Endothelial cell of umbilical vein (primary cell): Measurements from ENCODE around the gene PNMA1. TPM values are rescaled to one million over a fixed set of nuclear protein-coding genes. Genes with fewer than 3 reads are reported as not detected.

Experiments used
- BruUV-seq: library from RNA; stranded (reverse); fragments of 400-500 nt; replicated peaks from 2 replicates; lab custom pipeline; 2021; lab: Mats Ljungman, UMichigan
- CTCF ChIA-PET: fragments of 300-600, 350-600 bp; sonication (Branson Sonifier 250); formaldehyde crosslinking; loops from one replicate; lab custom pipeline; 2021; ENCODE audit warnings: antibody characterized with exemption, inconsistent platforms; lab: Charles Lee
- POLR2A ChIA-PET: fragments of 300-600, 350-600 bp; sonication (Branson Sonifier 250); formaldehyde crosslinking; loops from one replicate; lab custom pipeline; 2021; ENCODE audit warnings: antibody characterized with exemption, inconsistent platforms; lab: Charles Lee
- DNase-seq: peaks from one replicate; pipeline ENCODE4 v3.0.0-alpha.2; 2011; ENCODE audit warnings: low read depth, low spot score
- FAIRE-seq: peaks from 2 replicates; lab custom pipeline; 2011; peaks lifted over from hg19 to GRCh38; lab: Jason Lieb, UNC
- H2AFZ ChIP-seq: 2 replicates; pipeline ENCODE4 v1.6.0; 2012; ENCODE audit warnings: low read depth, low read length, control low read depth, inconsistent platforms
- H3K27ac ChIP-seq: 2 replicates; pipeline ENCODE4 v1.5.1; 2011; ENCODE audit warnings: low read depth, mild to moderate bottlenecking, control low read depth, low read length, moderate library complexity; ENCODE audit not compliant: insufficient read depth
- H3K27me3 ChIP-seq, 2 experiments: 2 replicates each; pipeline versions ENCODE4 v1.6.0 to v1.6.1; 2011; ENCODE audit warnings: low read length in 2 of 2, mixed read lengths in 1 of 2; ENCODE audit not compliant: control insufficient read depth in 2 of 2, insufficient read depth in 2 of 2
- H3K36me3 ChIP-seq, 2 experiments: 2 replicates in 1 of 2; 3 replicates in 1 of 2; pipeline ENCODE4 v1.5.1; 2011; ENCODE audit warnings: low read length in 2 of 2, mild to moderate bottlenecking in 1 of 2, moderate library complexity in 1 of 2; ENCODE audit not compliant: control insufficient read depth in 2 of 2, insufficient read depth in 2 of 2; ENCODE audit errors: extremely low read depth in 1 of 2
- H3K4me1 ChIP-seq: 3 replicates; pipeline ENCODE4 v1.5.1; 2011; ENCODE audit warnings: mild to moderate bottlenecking, low read length; ENCODE audit not compliant: control insufficient read depth, insufficient read depth; ENCODE audit errors: extremely low read depth
- H3K4me2 ChIP-seq: 2 replicates; pipeline ENCODE4 v1.6.1; 2011; ENCODE audit warnings: low read length, control low read depth, mixed read lengths; ENCODE audit not compliant: insufficient read depth
- H3K4me3 ChIP-seq, 3 experiments: fragments of 200-600 bp in 1 of 3; sonication (generic), shearing (Covaris generic) in 1 of 3; replicated peaks in 1 of 3; 2 replicates each; pipeline ENCODE4 v1.5.1; 2011 to 2016; ENCODE audit warnings: control low read depth in 3 of 3, low read length in 3 of 3, mild to moderate bottlenecking in 2 of 3, inconsistent platforms in 1 of 3, low read depth in 1 of 3, moderate library complexity in 1 of 3; ENCODE audit not compliant: insufficient read depth in 1 of 3
- H3K79me2 ChIP-seq: 2 replicates; pipeline ENCODE4 v1.6.0; 2012; ENCODE audit warnings: low read length, inconsistent platforms; ENCODE audit not compliant: control insufficient read depth, insufficient read depth
- H3K9ac ChIP-seq: replicated peaks from 2 replicates; pipeline ENCODE3; 2011; ENCODE audit warnings: low read length, control low read depth; ENCODE audit not compliant: insufficient read depth; ENCODE audit errors: extremely low read depth
- H3K9me1 ChIP-seq: replicated peaks from 3 replicates; pipeline ENCODE4 v1.6.0; 2011; ENCODE audit warnings: mild to moderate bottlenecking, low read length; ENCODE audit not compliant: control insufficient read depth, insufficient read depth; ENCODE audit errors: extremely low read depth
- H3K9me3 ChIP-seq: replicated peaks from 2 replicates; pipeline ENCODE4 v1.5.1; 2012; ENCODE audit warnings: low read length, inconsistent platforms; ENCODE audit not compliant: control insufficient read depth, insufficient read depth
- H4K20me1 ChIP-seq: replicated peaks from 2 replicates; pipeline ENCODE3; 2011; ENCODE audit warnings: mild to moderate bottlenecking, low read length; ENCODE audit not compliant: control insufficient read depth, insufficient read depth; ENCODE audit errors: extremely low read depth
- EZH2 ChIP-seq: IDR thresholded peaks from 2 replicates; pipeline ENCODE4 v1.6.1; 2012; ENCODE audit warnings: borderline replicate concordance, low read depth, mild to moderate bottlenecking, moderate library complexity, low read length, inconsistent platforms; ENCODE audit not compliant: severe bottlenecking
- FOS ChIP-seq: IDR thresholded peaks from 2 replicates; pipeline ENCODE4 v1.6.1; 2011; ENCODE audit warnings: mild to moderate bottlenecking, low read length, moderate library complexity, borderline replicate concordance; ENCODE audit not compliant: insufficient read depth
- GATA2 ChIP-seq: IDR thresholded peaks from 2 replicates; pipeline ENCODE4 v1.7.0; 2011; ENCODE audit warnings: low read depth, mild to moderate bottlenecking, moderate library complexity, mixed read lengths, low read length; ENCODE audit not compliant: insufficient read length, insufficient read depth
- JUN ChIP-seq: IDR thresholded peaks from 2 replicates; pipeline ENCODE4 v1.6.1; 2011; ENCODE audit warnings: borderline replicate concordance, low read depth; ENCODE audit not compliant: insufficient read length, insufficient read depth
- MYC ChIP-seq: IDR thresholded peaks from one replicate; pipeline ENCODE4 v1.6.1; 2011; ENCODE audit warnings: mild to moderate bottlenecking, low read depth, low read length
- POLR2A ChIP-seq: IDR thresholded peaks from 2 replicates; pipeline ENCODE4 v1.6.1; 2012; ENCODE audit warnings: low read depth, mild to moderate bottlenecking, control low read depth, low read length
- POLR2AphosphoS5 ChIP-seq: IDR thresholded peaks from 2 replicates; pipeline ENCODE4 v1.6.1; 2012; ENCODE audit warnings: low read depth, mild to moderate bottlenecking, control low read depth, low read length, moderate library complexity; ENCODE audit not compliant: insufficient read depth
- dilution Hi-C: fragments of 300-500 bp; cut with MboI; formaldehyde crosslinking; loops from one replicate; pipeline ENCODE4 v1.15.0; 2019; ENCODE audit warnings: low sequenced_read_pairs; ENCODE audit not compliant: extremely low pct_ligation_motif_present
- intact Hi-C: fragments of 100-400 bp; cut with micrococcal nuclease; formaldehyde crosslinking; loops from one replicate; pipeline ENCODE4 v1.10.0; 2022
- polyA plus RNA-seq, 4 experiments: library from polyadenylated mRNA; depleted of rRNA in 3 of 4; stranded (reverse) in 3 of 4; unstranded in 1 of 4; fragments of >200 nt; gene quantifications; 2 replicates each; pipeline versions ENCODE4 v1.2.1 to v1.2.3, GENCODE V29; 2011 to 2012; ENCODE audit warnings: missing spikeins in 1 of 4
- total RNA-seq: library from RNA; stranded (reverse); gene quantifications from 2 replicates; pipeline ENCODE4 v1.2.3, GENCODE V29; 2021
- TF ChIP-seq, protein P1 (sequence below), 2 donors: IDR thresholded peaks; 1 replicate in 1 of 2; 2 replicates in 1 of 2; pipeline ENCODE4 v1.5.1; 2011; ENCODE audit warnings: low read length in 2 of 2, mild to moderate bottlenecking in 2 of 2, moderate library complexity in 2 of 2, control low read depth in 1 of 2, inconsistent platforms in 1 of 2, low read depth in 1 of 2; ENCODE audit not compliant: insufficient read depth in 1 of 2; ENCODE audit errors: extremely low read depth in 1 of 2
- TF ChIP-seq, protein P2 (sequence below): IDR thresholded peaks from 2 replicates; pipeline ENCODE4 v1.6.1; 2011; ENCODE audit not compliant: insufficient read depth, insufficient read length

Gene PNMA1
- total and polyA plus RNA-seq, 2 donors (not counting 3 experiments of a cell fraction or from before 2014, with no cell fraction given): 29.8 to 82.6 TPM

DNA sequence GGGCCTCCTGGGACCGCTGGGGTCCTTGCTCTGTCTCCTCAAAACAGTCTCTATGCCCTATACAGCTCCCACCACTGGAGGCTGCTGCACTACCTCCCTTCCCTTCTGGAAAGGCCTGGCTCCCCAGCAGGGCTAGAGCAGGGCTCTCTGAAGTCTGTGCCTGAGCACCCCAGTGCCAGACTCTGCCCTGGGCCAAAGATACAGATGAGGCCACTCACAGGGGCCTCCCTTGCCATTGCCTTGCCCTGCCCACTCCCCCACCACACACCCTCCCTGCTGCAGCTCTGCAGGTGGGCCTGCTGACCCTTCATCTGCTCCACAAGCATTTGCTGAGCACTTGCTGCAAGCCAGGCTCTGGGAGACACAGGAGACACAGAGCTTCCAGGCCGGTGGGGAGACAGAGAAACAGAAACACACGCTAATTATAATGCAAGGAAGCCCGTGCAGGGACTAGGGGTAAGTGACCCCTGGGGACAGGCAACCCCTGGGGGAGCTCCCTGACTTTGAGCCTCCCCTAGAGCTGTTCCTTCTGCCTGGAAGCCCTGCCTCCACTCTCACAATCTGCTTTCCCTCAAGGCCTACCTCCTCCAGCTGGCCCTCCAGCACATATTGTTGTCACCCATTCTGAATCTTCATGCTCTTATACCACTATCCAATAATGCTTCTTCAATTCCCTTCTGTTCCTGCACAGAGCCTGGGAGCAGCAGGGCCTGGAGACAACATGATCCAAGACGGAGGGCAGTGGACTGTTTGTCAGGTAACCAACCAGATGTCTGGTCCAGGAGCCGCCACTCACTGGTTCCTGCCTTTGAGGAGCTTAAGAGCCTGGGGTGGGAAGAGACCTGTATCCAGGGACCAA, 32.6 kb upstream of the PNMA1 start:
- CTCF ChIA-PET: interaction anchor here (0.7 to 8.9 kb wide), 3 partner anchors 12 to 81 kb away, joined by 3 to 91 read pairs (median 91); a partner anchor contains a TSS
- no peak for DNase-seq
- H3K9me3 ChIP-seq: no peaks in the 10 kb centered on the region
- no peak overlapping the region for H3K9ac ChIP-seq
- intact Hi-C loops (no loop called here), dilution Hi-C loops (no loop called here)
- H3K4me3 ChIP-seq: no peak overlapping the region
- no TSS peak for BruUV-seq
- no peak for FAIRE-seq
- peaks cover 78% of the 10 kb centered on the region for H3K4me1 ChIP-seq
- H3K4me2 ChIP-seq: no peak overlapping the region
- POLR2A ChIA-PET: interaction anchor here (0.5 to 0.6 kb wide), 3 partner anchors 13 to 84 kb away, joined by 3 to 6 read pairs (median 5); a partner anchor contains a TSS
- peak overlapping the region; percentile 96 for H3K27ac ChIP-seq
- no peaks in the 10 kb centered on the region for H3K36me3 ChIP-seq
- no peaks in the 10 kb centered on the region for H3K27me3 ChIP-seq
- peaks cover 98% of the 10 kb centered on the region for H3K79me2 ChIP-seq
- no peak for TF ChIP-seq EZH2
- TF ChIP-seq MYC: no peak
- TF ChIP-seq GATA2: no peak
- TF ChIP-seq, protein P1, sequence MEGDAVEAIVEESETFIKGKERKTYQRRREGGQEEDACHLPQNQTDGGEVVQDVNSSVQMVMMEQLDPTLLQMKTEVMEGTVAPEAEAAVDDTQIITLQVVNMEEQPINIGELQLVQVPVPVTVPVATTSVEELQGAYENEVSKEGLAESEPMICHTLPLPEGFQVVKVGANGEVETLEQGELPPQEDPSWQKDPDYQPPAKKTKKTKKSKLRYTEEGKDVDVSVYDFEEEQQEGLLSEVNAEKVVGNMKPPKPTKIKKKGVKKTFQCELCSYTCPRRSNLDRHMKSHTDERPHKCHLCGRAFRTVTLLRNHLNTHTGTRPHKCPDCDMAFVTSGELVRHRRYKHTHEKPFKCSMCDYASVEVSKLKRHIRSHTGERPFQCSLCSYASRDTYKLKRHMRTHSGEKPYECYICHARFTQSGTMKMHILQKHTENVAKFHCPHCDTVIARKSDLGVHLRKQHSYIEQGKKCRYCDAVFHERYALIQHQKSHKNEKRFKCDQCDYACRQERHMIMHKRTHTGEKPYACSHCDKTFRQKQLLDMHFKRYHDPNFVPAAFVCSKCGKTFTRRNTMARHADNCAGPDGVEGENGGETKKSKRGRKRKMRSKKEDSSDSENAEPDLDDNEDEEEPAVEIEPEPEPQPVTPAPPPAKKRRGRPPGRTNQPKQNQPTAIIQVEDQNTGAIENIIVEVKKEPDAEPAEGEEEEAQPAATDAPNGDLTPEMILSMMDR (IDR thresholded peaks at IDR 0.05; ENCODE audit: extremely low read depth in 1 of 2, insufficient read depth in 1 of 2, low read depth in 1 of 2, low read length in 2 of 2): peak in 1 of 2 donors; percentile 23
- no peak for TF ChIP-seq JUN
- TF ChIP-seq, protein P2, sequence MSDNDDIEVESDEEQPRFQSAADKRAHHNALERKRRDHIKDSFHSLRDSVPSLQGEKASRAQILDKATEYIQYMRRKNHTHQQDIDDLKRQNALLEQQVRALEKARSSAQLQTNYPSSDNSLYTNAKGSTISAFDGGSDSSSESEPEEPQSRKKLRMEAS: no peak
- TF ChIP-seq POLR2A: no peak
- TF ChIP-seq POLR2AphosphoS5: peak; percentile 11
- no peak for TF ChIP-seq FOS
- H3K9me1 ChIP-seq: no peaks in the 10 kb centered on the region
- no peaks in the 10 kb centered on the region for H4K20me1 ChIP-seq
- H2AFZ ChIP-seq: no peak overlapping the region
